HL-60 (cell line): ENCODE data around the gene NTRK2.

Experiments
- DNase-seq, 2 experiments: peaks; one replicate each; pipeline ENCODE4 v3.0.0-alpha.2; 2010 to 2020; ENCODE audit warnings: low read depth in 1 of 2, low spot score in 1 of 2
- H3K27ac ChIP-seq: fragments of 250-450 bp; sonication (Bioruptor Pico); replicated peaks from 2 replicates; pipeline ENCODE4 v1.5.1; 2020; ENCODE audit warnings: mild to moderate bottlenecking, moderate library complexity
- H3K27me3 ChIP-seq: fragments of 250-450 bp; sonication (Bioruptor Pico); 2 replicates; pipeline ENCODE4 v1.5.1; 2021; ENCODE audit warnings: mild to moderate bottlenecking, moderate library complexity; ENCODE audit not compliant: insufficient read depth, poor library complexity, severe bottlenecking
- H3K4me3 ChIP-seq: replicated peaks from 2 replicates; pipeline ENCODE4 v1.5.1; 2011; ENCODE audit warnings: mild to moderate bottlenecking, control low read depth, low read length; ENCODE audit not compliant: insufficient read depth
- CTCF ChIP-seq: IDR thresholded peaks from one replicate; pipeline ENCODE4 v1.5.1; 2011; ENCODE audit warnings: low read length, control low read depth, inconsistent platforms; ENCODE audit not compliant: insufficient read depth
- GABPA ChIP-seq: IDR thresholded peaks from 2 replicates; pipeline ENCODE4 v1.6.1; 2012; ENCODE audit warnings: low read depth
- POLR2AphosphoS5 ChIP-seq: IDR thresholded peaks from 2 replicates; pipeline ENCODE4 v1.6.1; 2012; ENCODE audit warnings: low read depth
- SPI1 ChIP-seq: IDR thresholded peaks from 2 replicates; pipeline ENCODE4 v1.6.1; 2012; ENCODE audit warnings: low read depth, mild to moderate bottlenecking, borderline replicate concordance
- TF ChIP-seq, protein P1 (sequence below): IDR thresholded peaks from 2 replicates; pipeline ENCODE4 v1.6.1; 2012; ENCODE audit warnings: low read depth; ENCODE audit not compliant: insufficient replicate concordance

NTRK2 gene

DNA sequence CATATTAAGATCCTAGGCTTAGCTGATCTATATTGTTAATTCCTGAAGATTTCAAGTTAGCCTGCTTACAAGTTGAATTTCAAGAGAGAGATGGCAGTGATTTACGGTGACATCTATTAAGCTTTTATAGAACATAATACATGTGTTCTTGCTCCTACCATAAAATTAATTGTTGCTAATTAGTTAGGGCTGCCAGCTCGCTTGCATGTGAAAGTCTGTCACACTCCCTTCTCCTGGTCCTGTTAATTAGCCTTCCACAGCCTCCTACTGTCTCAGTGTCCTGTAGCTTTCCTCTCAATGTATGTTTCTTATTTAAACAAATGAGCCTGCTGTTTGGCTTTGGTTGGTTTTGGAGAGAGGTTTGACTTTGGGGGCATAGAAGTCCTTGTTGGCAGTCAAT lies 247.2 kb downstream of the NTRK2 start:
- TF ChIP-seq POLR2AphosphoS5 (no peak), SPI1 (no peak), GABPA (no peak), CTCF (no peak)
- TF ChIP-seq, protein P1, sequence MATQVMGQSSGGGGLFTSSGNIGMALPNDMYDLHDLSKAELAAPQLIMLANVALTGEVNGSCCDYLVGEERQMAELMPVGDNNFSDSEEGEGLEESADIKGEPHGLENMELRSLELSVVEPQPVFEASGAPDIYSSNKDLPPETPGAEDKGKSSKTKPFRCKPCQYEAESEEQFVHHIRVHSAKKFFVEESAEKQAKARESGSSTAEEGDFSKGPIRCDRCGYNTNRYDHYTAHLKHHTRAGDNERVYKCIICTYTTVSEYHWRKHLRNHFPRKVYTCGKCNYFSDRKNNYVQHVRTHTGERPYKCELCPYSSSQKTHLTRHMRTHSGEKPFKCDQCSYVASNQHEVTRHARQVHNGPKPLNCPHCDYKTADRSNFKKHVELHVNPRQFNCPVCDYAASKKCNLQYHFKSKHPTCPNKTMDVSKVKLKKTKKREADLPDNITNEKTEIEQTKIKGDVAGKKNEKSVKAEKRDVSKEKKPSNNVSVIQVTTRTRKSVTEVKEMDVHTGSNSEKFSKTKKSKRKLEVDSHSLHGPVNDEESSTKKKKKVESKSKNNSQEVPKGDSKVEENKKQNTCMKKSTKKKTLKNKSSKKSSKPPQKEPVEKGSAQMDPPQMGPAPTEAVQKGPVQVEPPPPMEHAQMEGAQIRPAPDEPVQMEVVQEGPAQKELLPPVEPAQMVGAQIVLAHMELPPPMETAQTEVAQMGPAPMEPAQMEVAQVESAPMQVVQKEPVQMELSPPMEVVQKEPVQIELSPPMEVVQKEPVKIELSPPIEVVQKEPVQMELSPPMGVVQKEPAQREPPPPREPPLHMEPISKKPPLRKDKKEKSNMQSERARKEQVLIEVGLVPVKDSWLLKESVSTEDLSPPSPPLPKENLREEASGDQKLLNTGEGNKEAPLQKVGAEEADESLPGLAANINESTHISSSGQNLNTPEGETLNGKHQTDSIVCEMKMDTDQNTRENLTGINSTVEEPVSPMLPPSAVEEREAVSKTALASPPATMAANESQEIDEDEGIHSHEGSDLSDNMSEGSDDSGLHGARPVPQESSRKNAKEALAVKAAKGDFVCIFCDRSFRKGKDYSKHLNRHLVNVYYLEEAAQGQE = no peak
- no peaks in the 10 kb centered on the region for H3K27me3 ChIP-seq
- no peak overlapping the region for H3K27ac ChIP-seq
- H3K4me3 ChIP-seq = no peak overlapping the region
- no peak for DNase-seq

GRCh38 chr9:84917366-84918070 lies 248.0 kb downstream of the NTRK2 start:
- TF ChIP-seq, protein P1 = no peak
- TF ChIP-seq GABPA (no peak), CTCF (no peak), POLR2AphosphoS5 (no peak), SPI1 (no peak)
- no peaks in the 10 kb centered on the region for H3K27me3 ChIP-seq
- no peak for DNase-seq
- no peak overlapping the region for H3K27ac ChIP-seq
- no peak overlapping the region for H3K4me3 ChIP-seq

- H3K4me3 ChIP-seq = no peak overlapping the region
- TF ChIP-seq SPI1 (no peak), CTCF (no peak), POLR2AphosphoS5 (no peak), GABPA (no peak)
- TF ChIP-seq, protein P1 = no peak
- H3K27me3 ChIP-seq = no peaks in the 10 kb centered on the region
- DNase-seq = no peak
- no peak overlapping the region for H3K27ac ChIP-seq
Measured at GRCh38 chr9:84919440-84919839, 249.9 kb downstream of the NTRK2 start.
